ENCODE measurements around the gene SMIM20.

DNA sequence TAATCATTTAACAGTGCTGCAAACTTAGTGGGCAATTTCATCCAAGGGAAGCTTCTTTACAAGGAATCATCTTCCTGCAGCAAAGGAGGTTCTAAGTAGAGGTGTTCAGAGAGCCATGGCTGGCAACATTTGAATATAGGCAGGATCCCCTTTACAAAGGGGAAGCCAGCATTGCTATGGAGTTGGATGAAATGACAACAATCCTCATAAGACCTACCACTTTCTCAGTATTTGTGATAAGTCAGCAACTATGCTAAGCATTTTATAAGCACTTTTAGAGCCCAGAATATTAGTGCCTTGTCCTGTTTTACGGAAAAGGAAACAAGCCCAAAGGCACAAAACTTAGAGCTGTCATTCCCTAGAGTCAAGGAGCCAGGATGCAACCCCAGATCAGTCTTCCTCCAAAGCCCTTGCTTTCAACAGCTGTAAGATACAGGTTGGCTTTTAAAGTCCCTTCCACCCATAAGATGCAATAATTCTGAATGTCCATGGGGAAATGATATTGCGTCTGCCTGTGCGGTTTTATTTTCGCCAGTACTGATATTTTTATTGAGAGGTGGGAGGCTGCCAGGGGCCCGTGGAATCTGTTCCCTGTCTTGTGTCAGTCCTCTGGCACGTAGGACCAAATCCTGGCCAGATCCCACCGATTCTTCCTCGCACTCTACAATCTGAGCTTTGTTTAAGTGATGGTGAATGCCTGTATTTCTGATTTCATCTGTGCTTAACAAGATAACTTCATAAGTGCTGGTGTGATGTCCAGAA, 59.1 kb downstream of the SMIM20 start:
- TF ChIP-seq, protein P1, sequence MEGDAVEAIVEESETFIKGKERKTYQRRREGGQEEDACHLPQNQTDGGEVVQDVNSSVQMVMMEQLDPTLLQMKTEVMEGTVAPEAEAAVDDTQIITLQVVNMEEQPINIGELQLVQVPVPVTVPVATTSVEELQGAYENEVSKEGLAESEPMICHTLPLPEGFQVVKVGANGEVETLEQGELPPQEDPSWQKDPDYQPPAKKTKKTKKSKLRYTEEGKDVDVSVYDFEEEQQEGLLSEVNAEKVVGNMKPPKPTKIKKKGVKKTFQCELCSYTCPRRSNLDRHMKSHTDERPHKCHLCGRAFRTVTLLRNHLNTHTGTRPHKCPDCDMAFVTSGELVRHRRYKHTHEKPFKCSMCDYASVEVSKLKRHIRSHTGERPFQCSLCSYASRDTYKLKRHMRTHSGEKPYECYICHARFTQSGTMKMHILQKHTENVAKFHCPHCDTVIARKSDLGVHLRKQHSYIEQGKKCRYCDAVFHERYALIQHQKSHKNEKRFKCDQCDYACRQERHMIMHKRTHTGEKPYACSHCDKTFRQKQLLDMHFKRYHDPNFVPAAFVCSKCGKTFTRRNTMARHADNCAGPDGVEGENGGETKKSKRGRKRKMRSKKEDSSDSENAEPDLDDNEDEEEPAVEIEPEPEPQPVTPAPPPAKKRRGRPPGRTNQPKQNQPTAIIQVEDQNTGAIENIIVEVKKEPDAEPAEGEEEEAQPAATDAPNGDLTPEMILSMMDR (IDR thresholded peaks at IDR 0.05): no peak
- TF ChIP-seq POLR2A (IDR thresholded peaks at IDR 0.05): no peak

All from body of pancreas (tissue), 4 donors.